Ascending aorta (tissue), 2 donors: ENCODE results near the gene TRIM25. TPM values are rescaled to one million over a fixed set of nuclear protein-coding genes. Genes with fewer than 3 reads are reported as not detected.

ENCODE experiments used
- DNase-seq, 2 donors: peaks; one replicate each; pipeline ENCODE4 v3.0.0-alpha.2; 2019; ENCODE audit warnings: low spot score in 2 of 2
- H3K27ac ChIP-seq, 2 donors: fragments of 200-600 bp; sonication (generic); one replicate each; pipeline ENCODE4 v1.5.1; 2016 to 2017; ENCODE audit warnings: mild to moderate bottlenecking in 1 of 2
- H3K27me3 ChIP-seq: fragments of 200-600 bp; sonication (generic); one replicate; pipeline ENCODE4 v1.5.1; 2017
- H3K36me3 ChIP-seq, 2 donors: fragments of 200-600 bp; sonication (generic); one replicate each; pipeline ENCODE4 v1.5.1; 2016
- H3K4me1 ChIP-seq, 2 donors: fragments of 200-600 bp; sonication (generic); one replicate each; pipeline ENCODE4 v1.5.1; 2016 to 2017; ENCODE audit warnings: mild to moderate bottlenecking in 1 of 2
- H3K4me3 ChIP-seq, 2 donors: fragments of 200-600 bp; sonication (generic); one replicate each; pipeline ENCODE4 v1.5.1; 2016 to 2017; ENCODE audit warnings: mild to moderate bottlenecking in 1 of 2
- H3K9me3 ChIP-seq, 2 donors: fragments of 200-600 bp; sonication (generic); one replicate each; pipeline ENCODE4 v1.5.1; 2016
- intact Hi-C: fragments of 100-400 bp; cut with DNase I; formaldehyde crosslinking; loops from one replicate; pipeline ENCODE4 v1.15.1; 2023
- total RNA-seq: library from RNA; depleted of rRNA; stranded (reverse); fragments of >200 nt; gene quantifications from one replicate; pipeline ENCODE4 v1.1.0, GENCODE V29; 2016
- TF ChIP-seq, protein P1 (sequence below), 3 experiments: fragments of 200-600 bp in 2 of 3; fragments of 450-650 bp in 1 of 3; sonication (generic) in 2 of 3; IDR thresholded peaks; one replicate each; pipeline ENCODE4 v1.5.1; 2016 to 2019; ENCODE audit warnings: antibody characterized with exemption in 3 of 3, mild to moderate bottlenecking in 1 of 3, moderate library complexity in 1 of 3

TRIM25 gene
- total RNA-seq, 1 donor from 2014 or later, result 65.3 TPM

DNA sequence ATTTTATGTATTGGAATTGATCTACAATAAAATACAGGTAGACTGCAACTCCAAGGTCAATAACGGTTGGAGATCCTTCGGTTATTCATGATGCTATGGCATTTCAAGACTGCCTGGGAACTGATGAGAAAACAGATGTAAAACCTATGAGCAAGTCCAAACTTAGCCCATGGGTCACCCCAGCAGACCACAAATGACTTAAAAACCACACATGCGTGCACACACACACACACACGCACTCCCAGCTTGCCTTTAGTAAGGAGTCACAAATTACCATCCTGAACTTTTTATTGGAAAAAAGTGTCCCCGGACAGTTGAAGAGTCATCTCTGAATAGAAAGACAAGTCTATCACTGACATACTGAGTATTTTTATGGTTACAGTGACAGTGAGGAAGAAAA lies 26.7 kb downstream of the TRIM25 start:
- Histone ChIP-seq H3K4me1 (no peaks in the 10 kb centered on the region), H3K36me3 (peaks cover 11 to 45% of the 10 kb centered on the region in 2 donors), H3K9me3 (no peaks in the 10 kb centered on the region), H3K4me3 (no peak overlapping the region), H3K27me3 (no peaks in the 10 kb centered on the region), H3K27ac (no peak overlapping the region)
- no peak for DNase-seq
- intact Hi-C loops, result no loop called here
- TF ChIP-seq, protein P1, sequence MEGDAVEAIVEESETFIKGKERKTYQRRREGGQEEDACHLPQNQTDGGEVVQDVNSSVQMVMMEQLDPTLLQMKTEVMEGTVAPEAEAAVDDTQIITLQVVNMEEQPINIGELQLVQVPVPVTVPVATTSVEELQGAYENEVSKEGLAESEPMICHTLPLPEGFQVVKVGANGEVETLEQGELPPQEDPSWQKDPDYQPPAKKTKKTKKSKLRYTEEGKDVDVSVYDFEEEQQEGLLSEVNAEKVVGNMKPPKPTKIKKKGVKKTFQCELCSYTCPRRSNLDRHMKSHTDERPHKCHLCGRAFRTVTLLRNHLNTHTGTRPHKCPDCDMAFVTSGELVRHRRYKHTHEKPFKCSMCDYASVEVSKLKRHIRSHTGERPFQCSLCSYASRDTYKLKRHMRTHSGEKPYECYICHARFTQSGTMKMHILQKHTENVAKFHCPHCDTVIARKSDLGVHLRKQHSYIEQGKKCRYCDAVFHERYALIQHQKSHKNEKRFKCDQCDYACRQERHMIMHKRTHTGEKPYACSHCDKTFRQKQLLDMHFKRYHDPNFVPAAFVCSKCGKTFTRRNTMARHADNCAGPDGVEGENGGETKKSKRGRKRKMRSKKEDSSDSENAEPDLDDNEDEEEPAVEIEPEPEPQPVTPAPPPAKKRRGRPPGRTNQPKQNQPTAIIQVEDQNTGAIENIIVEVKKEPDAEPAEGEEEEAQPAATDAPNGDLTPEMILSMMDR (IDR thresholded peaks at IDR 0.05), result no peak

GRCh38 chr17:56886288-56886731 lies 27.5 kb downstream of the TRIM25 start:
- no peak for DNase-seq
- intact Hi-C loops, result no loop called here
- Histone ChIP-seq H3K36me3 (peaks cover 11 to 37% of the 10 kb centered on the region in 2 donors), H3K4me1 (no peaks in the 10 kb centered on the region), H3K27ac (no peak overlapping the region), H3K9me3 (no peaks in the 10 kb centered on the region), H3K4me3 (no peak overlapping the region), H3K27me3 (no peaks in the 10 kb centered on the region)
- TF ChIP-seq, protein P1 (IDR thresholded peaks at IDR 0.05), result no peak

DNA sequence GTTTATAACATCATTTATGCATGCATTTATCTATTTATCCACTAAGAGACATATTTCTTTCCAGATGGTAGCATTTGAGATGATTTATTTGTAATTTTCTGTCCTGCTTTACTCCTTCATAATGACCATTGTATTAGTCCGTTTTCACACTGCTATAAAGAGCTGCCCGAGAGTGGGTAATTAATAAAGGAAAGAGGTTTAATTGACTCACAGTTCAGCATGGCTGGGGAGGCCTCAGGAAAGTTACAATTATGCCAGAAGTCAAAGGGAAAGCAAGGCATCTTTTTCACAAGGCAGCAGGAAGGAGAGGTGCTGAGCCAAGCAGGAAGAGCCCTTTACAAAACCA lies 28.6 kb downstream of the TRIM25 start:
- no peak overlapping the region for H3K27ac ChIP-seq
- no peak for DNase-seq
- no peak overlapping the region for H3K4me3 ChIP-seq
- H3K27me3 ChIP-seq, result no peaks in the 10 kb centered on the region
- no peaks in the 10 kb centered on the region for H3K4me1 ChIP-seq
- TF ChIP-seq, protein P1 (IDR thresholded peaks at IDR 0.05), result no peak
- no peaks in the 10 kb centered on the region for H3K9me3 ChIP-seq
- peaks cover 6 to 27% of the 10 kb centered on the region in 2 donors for H3K36me3 ChIP-seq
- intact Hi-C loops, result no loop called here

DNA sequence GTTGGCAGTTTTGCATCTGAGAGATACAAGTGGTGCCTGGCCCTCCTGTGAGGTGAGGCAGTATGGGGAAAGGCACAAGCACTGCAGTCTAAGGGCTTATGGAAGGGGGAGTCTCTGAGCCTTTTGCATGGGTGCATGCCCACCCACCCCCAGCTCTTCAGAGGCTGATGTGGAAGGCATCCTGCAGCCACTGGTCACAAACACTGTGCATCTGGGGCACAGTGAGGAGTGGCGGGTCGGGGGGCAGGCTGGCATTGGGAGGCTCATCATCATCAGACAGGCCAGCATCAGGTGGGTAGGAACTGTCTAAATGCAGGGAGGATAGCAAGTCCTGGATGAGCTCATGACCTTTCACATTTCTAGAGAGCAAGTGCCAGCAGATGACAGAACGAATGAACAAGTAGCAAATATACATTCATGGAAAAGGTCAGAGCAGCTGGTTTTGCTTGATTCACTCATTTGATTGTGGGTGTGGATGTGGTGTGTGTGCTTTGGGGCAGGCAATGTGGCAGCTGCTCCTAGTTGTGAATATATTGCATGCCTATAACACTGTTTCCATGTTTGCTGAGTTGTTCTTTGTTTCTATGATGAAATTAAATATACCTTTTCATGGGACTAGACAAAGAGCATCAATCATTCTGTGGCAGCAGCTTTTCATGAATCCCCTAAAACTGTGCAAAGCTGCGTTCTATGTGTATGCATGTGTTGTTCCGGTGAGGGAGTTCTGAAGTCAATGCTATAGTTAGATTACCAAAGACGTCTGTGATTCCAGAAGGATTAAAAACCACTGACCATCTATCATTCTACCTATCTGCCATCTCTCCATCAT lies 29.2 kb downstream of the TRIM25 start:
- peaks cover under 1 to 21% of the 10 kb centered on the region in 2 donors for H3K36me3 ChIP-seq

DNA sequence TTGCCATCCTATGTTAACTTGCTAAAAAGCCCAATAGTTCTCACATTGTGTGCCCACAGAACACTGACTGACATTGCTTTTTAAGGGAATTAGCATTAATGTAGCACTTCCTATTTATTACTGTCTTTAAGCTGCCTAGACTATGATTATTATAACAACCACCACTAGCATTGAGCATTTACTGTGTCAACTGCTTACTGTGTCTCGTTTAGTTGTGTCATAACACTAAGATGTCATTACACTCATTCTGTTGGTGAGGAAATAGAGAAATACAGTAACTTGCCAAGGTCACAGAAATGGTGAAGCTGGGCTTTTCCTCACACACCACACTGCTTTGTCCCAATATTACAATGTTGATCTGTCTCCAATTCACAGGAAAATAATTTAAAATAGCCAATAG lies 30.2 kb downstream of the TRIM25 start:
- Histone ChIP-seq H3K27me3 (no peaks in the 10 kb centered on the region), H3K4me3 (no peak overlapping the region), H3K36me3 (peaks cover 0 to 11% of the 10 kb centered on the region in 2 donors), H3K4me1 (no peaks in the 10 kb centered on the region), H3K27ac (no peak overlapping the region), H3K9me3 (no peaks in the 10 kb centered on the region)
- TF ChIP-seq, protein P1 (IDR thresholded peaks at IDR 0.05), result no peak
- DNase-seq, result no peak
- intact Hi-C loops, result no loop called here

More for the DNA sequence above, 29.2 kb downstream of the TRIM25 start:
- Histone ChIP-seq H3K27ac (no peak overlapping the region), H3K9me3 (no peaks in the 10 kb centered on the region), H3K4me1 (no peaks in the 10 kb centered on the region), H3K4me3 (no peak overlapping the region), H3K27me3 (no peaks in the 10 kb centered on the region)
- TF ChIP-seq, protein P1 (IDR thresholded peaks at IDR 0.05), result no peak
- intact Hi-C loops, result no loop called here
- DNase-seq, result no peak
